ENCODE measurements around the gene FBXW11. TPM values are rescaled to one million over a fixed set of nuclear protein-coding genes. Genes with fewer than 3 reads are reported as not detected.

The FBXW11 gene
- total RNA-seq, 1 donor from 2014 or later = 61.4 TPM

DNA sequence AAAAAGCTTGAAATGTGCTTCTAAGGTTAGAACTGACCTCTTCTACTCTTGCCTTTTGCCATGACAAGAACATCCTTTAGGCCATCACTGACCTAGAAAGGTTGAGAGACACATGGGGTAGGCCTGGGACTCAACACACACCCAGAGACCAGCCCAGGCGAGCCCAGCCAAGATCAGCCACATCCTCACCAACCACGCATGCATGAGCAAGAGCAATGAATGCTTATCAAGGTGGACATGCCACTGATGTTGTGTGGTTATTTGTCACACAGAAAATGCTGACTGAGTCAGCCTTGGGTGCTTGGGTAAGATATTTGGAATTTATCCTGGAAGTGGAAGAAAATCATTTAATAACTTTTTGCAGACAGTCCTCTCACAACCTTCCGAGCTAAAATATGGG is 181.4 kb downstream of the FBXW11 start:
- DNase-seq (ENCODE audit: extremely low spot score, unreplicated experiment) = no peak
- no peak overlapping the region for H3K27ac Mint-ChIP-seq (ENCODE audit: unreplicated experiment)
- H3K36me3 Mint-ChIP-seq (ENCODE audit: unreplicated experiment) = no peaks in the 10 kb centered on the region
- peaks cover 3% of the 10 kb centered on the region for H3K9me3 Mint-ChIP-seq (ENCODE audit: unreplicated experiment)
- H3K4me3 Mint-ChIP-seq (ENCODE audit: unreplicated experiment) = no peak overlapping the region
- no peak for TF ChIP-seq CTCF (IDR thresholded peaks at IDR 0.05)
- no peaks in the 10 kb centered on the region for H3K4me1 Mint-ChIP-seq (ENCODE audit: unreplicated experiment)
- peaks cover 12% of the 10 kb centered on the region for H3K27me3 Mint-ChIP-seq (ENCODE audit: unreplicated experiment)

GRCh38 chr5:171823269-171823668 is 183.2 kb downstream of the FBXW11 start:
- Mint-ChIP-seq H3K27me3 (ENCODE audit: unreplicated experiment) (peaks cover 22% of the 10 kb centered on the region), H3K36me3 (ENCODE audit: unreplicated experiment) (no peaks in the 10 kb centered on the region), H3K4me3 (ENCODE audit: unreplicated experiment) (no peak overlapping the region), H3K4me1 (ENCODE audit: unreplicated experiment) (no peaks in the 10 kb centered on the region), H3K9me3 (ENCODE audit: unreplicated experiment) (no peaks in the 10 kb centered on the region), H3K27ac (ENCODE audit: unreplicated experiment) (no peak overlapping the region)
- no peak for DNase-seq (ENCODE audit: extremely low spot score, unreplicated experiment)
- TF ChIP-seq CTCF (IDR thresholded peaks at IDR 0.05) = no peak

DNA sequence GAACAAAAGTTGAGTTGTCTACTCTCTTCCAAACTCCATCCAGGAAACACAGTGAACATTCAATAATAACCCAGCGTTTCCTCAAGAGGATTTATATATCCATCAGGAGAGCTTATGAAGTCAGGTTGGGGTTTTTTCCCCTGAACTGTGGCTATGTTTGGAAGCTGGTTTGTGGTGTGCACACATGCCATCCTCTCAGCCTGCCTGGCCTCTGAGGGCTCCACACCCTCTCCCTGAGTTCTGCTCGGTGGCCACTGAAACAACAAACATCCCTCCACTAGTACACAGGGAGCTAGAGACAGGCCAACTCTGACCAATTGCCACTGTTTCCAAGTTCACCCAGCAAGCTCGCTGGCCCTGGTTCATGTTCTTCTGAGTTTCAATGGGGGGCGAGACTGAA is 185.2 kb downstream of the FBXW11 start:
- no peaks in the 10 kb centered on the region for H3K4me1 Mint-ChIP-seq (ENCODE audit: unreplicated experiment)
- H3K27me3 Mint-ChIP-seq (ENCODE audit: unreplicated experiment) = peaks cover 31% of the 10 kb centered on the region
- TF ChIP-seq CTCF (IDR thresholded peaks at IDR 0.05) = no peak
- DNase-seq (ENCODE audit: extremely low spot score, unreplicated experiment) = no peak
- H3K4me3 Mint-ChIP-seq (ENCODE audit: unreplicated experiment) = no peak overlapping the region
- no peaks in the 10 kb centered on the region for H3K36me3 Mint-ChIP-seq (ENCODE audit: unreplicated experiment)
- H3K27ac Mint-ChIP-seq (ENCODE audit: unreplicated experiment) = no peak overlapping the region
- no peaks in the 10 kb centered on the region for H3K9me3 Mint-ChIP-seq (ENCODE audit: unreplicated experiment)

GRCh38 chr5:171820561-171820960 is 185.9 kb downstream of the FBXW11 start:
- Mint-ChIP-seq H3K27me3 (ENCODE audit: unreplicated experiment) (peaks cover 32% of the 10 kb centered on the region), H3K27ac (ENCODE audit: unreplicated experiment) (no peak overlapping the region), H3K4me1 (ENCODE audit: unreplicated experiment) (no peaks in the 10 kb centered on the region), H3K36me3 (ENCODE audit: unreplicated experiment) (no peaks in the 10 kb centered on the region), H3K9me3 (ENCODE audit: unreplicated experiment) (no peaks in the 10 kb centered on the region), H3K4me3 (ENCODE audit: unreplicated experiment) (no peak overlapping the region)
- no peak for TF ChIP-seq CTCF (IDR thresholded peaks at IDR 0.05)
- DNase-seq (ENCODE audit: extremely low spot score, unreplicated experiment) = no peak

GRCh38 chr5:171816666-171817065 is 189.8 kb downstream of the FBXW11 start:
- no peak for DNase-seq (ENCODE audit: extremely low spot score, unreplicated experiment)
- H3K27me3 Mint-ChIP-seq (ENCODE audit: unreplicated experiment) = peaks cover 39% of the 10 kb centered on the region
- no peak overlapping the region for H3K27ac Mint-ChIP-seq (ENCODE audit: unreplicated experiment)

More at GRCh38 chr5:171816666-171817065, 189.8 kb downstream of the FBXW11 start:
- H3K9me3 Mint-ChIP-seq (ENCODE audit: unreplicated experiment) = peaks cover 4% of the 10 kb centered on the region
- no peaks in the 10 kb centered on the region for H3K4me1 Mint-ChIP-seq (ENCODE audit: unreplicated experiment)
- no peak overlapping the region for H3K4me3 Mint-ChIP-seq (ENCODE audit: unreplicated experiment)
- TF ChIP-seq CTCF (IDR thresholded peaks at IDR 0.05) = no peak
- H3K36me3 Mint-ChIP-seq (ENCODE audit: unreplicated experiment) = no peaks in the 10 kb centered on the region
